Measurements from ENCODE around the gene PLCH1.

PLCH1 gene

GRCh38 chr3:155368786-155369185 is 376.1 kb downstream of the PLCH1 start:
- DNase-seq = no peak

GRCh38 chr3:155367506-155367905 is 377.4 kb downstream of the PLCH1 start:
- no peak for DNase-seq

GRCh38 chr3:155365178-155365783 is 379.6 kb downstream of the PLCH1 start:
- no peak for DNase-seq

- no peak for DNase-seq
Measured at GRCh38 chr3:155364492-155364891, 380.4 kb downstream of the PLCH1 start.

GRCh38 chr3:155363690-155364070 is 381.2 kb downstream of the PLCH1 start:
- no peak for DNase-seq

- DNase-seq = no peak
Measured at GRCh38 chr3:155362808-155363689, 381.8 kb downstream of the PLCH1 start.

- DNase-seq = no peak
Measured at GRCh38 chr3:155360281-155360680, 384.6 kb downstream of the PLCH1 start.

GRCh38 chr3:155356594-155357370 is 388.1 kb downstream of the PLCH1 start:
- DNase-seq = no peak

GRCh38 chr3:155354658-155355057 is 390.2 kb downstream of the PLCH1 start:
- no peak for DNase-seq

- no peak for DNase-seq
Measured at GRCh38 chr3:155352900-155353490, 391.9 kb downstream of the PLCH1 start.

GRCh38 chr3:155350571-155350970 is 394.3 kb downstream of the PLCH1 start:
- DNase-seq = no peak

GRCh38 chr3:155347901-155348300 is 397.0 kb downstream of the PLCH1 start:
- no peak for DNase-seq

GRCh38 chr3:155342344-155342743 is 402.5 kb downstream of the PLCH1 start:
- no peak for DNase-seq

GRCh38 chr3:155339052-155339451 is 405.8 kb downstream of the PLCH1 start:
- no peak for DNase-seq

GRCh38 chr3:155335724-155336354 is 409.0 kb downstream of the PLCH1 start:
- DNase-seq = no peak

- no peak for DNase-seq
Measured at GRCh38 chr3:155334914-155335723, 409.8 kb downstream of the PLCH1 start.

- no peak for DNase-seq
Measured at GRCh38 chr3:155334215-155334913, 410.5 kb downstream of the PLCH1 start.

GRCh38 chr3:155332716-155333115 is 412.2 kb downstream of the PLCH1 start:
- DNase-seq = no peak

GRCh38 chr3:155331078-155331477 is 413.8 kb downstream of the PLCH1 start:
- no peak for DNase-seq

- no peak for DNase-seq
Measured at GRCh38 chr3:155330370-155330769, 414.5 kb downstream of the PLCH1 start.

- DNase-seq = no peak
Measured at GRCh38 chr3:155329513-155330048, 415.3 kb downstream of the PLCH1 start.
